ENCODE measurements around the gene PGM2L1.

The PGM2L1 gene

GRCh38 chr11:74392256-74392655 is 6.0 kb downstream of the PGM2L1 start:
- Histone ChIP-seq H3K4me2 (ENCODE audit: low read depth, low read length) (no peak overlapping the region), H3K9me2 (replicated peaks; ENCODE audit: insufficient read depth, low read length) (no peaks in the 10 kb centered on the region), H3K27ac (ENCODE audit: low read length) (no peak overlapping the region), H3K36me3 (replicated peaks; ENCODE audit: insufficient read depth, low read length) (no peaks in the 10 kb centered on the region), H3K9me3 (replicated peaks; ENCODE audit: insufficient read depth, low read length) (no peaks in the 10 kb centered on the region), H4K20me1 (ENCODE audit: insufficient read depth, low read length) (no peaks in the 10 kb centered on the region), H3F3A (ENCODE audit: insufficient read depth, low read length) (peaks cover 5% of the 10 kb centered on the region; the same call in 1 of the 2 replicates), H3K4me3 (ENCODE audit: low read length) (no peak overlapping the region), H2AFZ (ENCODE audit: low read length) (no peak overlapping the region), H3K9ac (ENCODE audit: low read length) (no peak overlapping the region), H3K4me1 (ENCODE audit: low read length) (0 out of 2 replicates have a peak, but pooled peaks cover 5% of the 10 kb centered on the region), H3K27me3 (replicated peaks; ENCODE audit: insufficient read depth, low read length) (no peaks in the 10 kb centered on the region), H3K79me2 (ENCODE audit: low read length) (no peaks in the 10 kb centered on the region)
- TF ChIP-seq CTCF (IDR thresholded peaks at IDR 0.05; ENCODE audit: low read length) (no peak), EZH2phosphoT487 (IDR thresholded peaks at IDR 0.05; ENCODE audit: low read length) (no peak), EZH2 (optimal IDR thresholded peaks at IDR 0.05; ENCODE audit: low read depth, low read length) (no peak)
- no peak for DNase-seq

GRCh38 chr11:74391193-74391592 is 7.0 kb downstream of the PGM2L1 start:
- no peak overlapping the region for H3K27ac ChIP-seq (ENCODE audit: low read length)
- no peak overlapping the region for H3K4me3 ChIP-seq (ENCODE audit: low read length)
- H3K4me1 ChIP-seq (ENCODE audit: low read length) = 0 out of 2 replicates have a peak, but pooled peaks cover 5% of the 10 kb centered on the region
- no peak for DNase-seq
- no peaks in the 10 kb centered on the region for H3K36me3 ChIP-seq (replicated peaks; ENCODE audit: insufficient read depth, low read length)
- H4K20me1 ChIP-seq (ENCODE audit: insufficient read depth, low read length) = no peaks in the 10 kb centered on the region
- H3K9me2 ChIP-seq (replicated peaks; ENCODE audit: insufficient read depth, low read length) = no peaks in the 10 kb centered on the region
- no peaks in the 10 kb centered on the region for H3K79me2 ChIP-seq (ENCODE audit: low read length)
- H2AFZ ChIP-seq (ENCODE audit: low read length) = no peak overlapping the region
- H3K9me3 ChIP-seq (replicated peaks; ENCODE audit: insufficient read depth, low read length) = no peaks in the 10 kb centered on the region
- no peak overlapping the region for H3K9ac ChIP-seq (ENCODE audit: low read length)
- no peak overlapping the region for H3K4me2 ChIP-seq (ENCODE audit: low read depth, low read length)
- TF ChIP-seq CTCF (IDR thresholded peaks at IDR 0.05; ENCODE audit: low read length) = no peak
- TF ChIP-seq EZH2 (optimal IDR thresholded peaks at IDR 0.05; ENCODE audit: low read depth, low read length) = no peak
- TF ChIP-seq EZH2phosphoT487 (IDR thresholded peaks at IDR 0.05; ENCODE audit: low read length) = no peak
- H3K27me3 ChIP-seq (replicated peaks; ENCODE audit: insufficient read depth, low read length) = no peaks in the 10 kb centered on the region
- peaks cover 5% of the 10 kb centered on the region; the same call in 1 of the 2 replicates for H3F3A ChIP-seq (ENCODE audit: insufficient read depth, low read length)

GRCh38 chr11:74390697-74391096 is 7.5 kb downstream of the PGM2L1 start:
- Histone ChIP-seq H3K27me3 (replicated peaks; ENCODE audit: insufficient read depth, low read length) (no peaks in the 10 kb centered on the region), H4K20me1 (ENCODE audit: insufficient read depth, low read length) (no peaks in the 10 kb centered on the region), H3K27ac (ENCODE audit: low read length) (no peak overlapping the region), H3K9me2 (replicated peaks; ENCODE audit: insufficient read depth, low read length) (no peaks in the 10 kb centered on the region), H3K9ac (ENCODE audit: low read length) (no peak overlapping the region), H3K36me3 (replicated peaks; ENCODE audit: insufficient read depth, low read length) (no peaks in the 10 kb centered on the region), H3K4me3 (ENCODE audit: low read length) (no peak overlapping the region), H3K4me1 (ENCODE audit: low read length) (0 out of 2 replicates have a peak, but pooled peaks cover 5% of the 10 kb centered on the region), H3K79me2 (ENCODE audit: low read length) (no peaks in the 10 kb centered on the region), H3K9me3 (replicated peaks; ENCODE audit: insufficient read depth, low read length) (no peaks in the 10 kb centered on the region), H2AFZ (ENCODE audit: low read length) (no peak overlapping the region), H3F3A (ENCODE audit: insufficient read depth, low read length) (peaks cover 5% of the 10 kb centered on the region; the same call in 1 of the 2 replicates), H3K4me2 (ENCODE audit: low read depth, low read length) (no peak overlapping the region)
- TF ChIP-seq CTCF (IDR thresholded peaks at IDR 0.05; ENCODE audit: low read length) = no peak
- TF ChIP-seq EZH2 (optimal IDR thresholded peaks at IDR 0.05; ENCODE audit: low read depth, low read length) = no peak
- no peak for TF ChIP-seq EZH2phosphoT487 (IDR thresholded peaks at IDR 0.05; ENCODE audit: low read length)
- no peak for DNase-seq
